ENCODE results near the gene HMCN1.

DNA sequence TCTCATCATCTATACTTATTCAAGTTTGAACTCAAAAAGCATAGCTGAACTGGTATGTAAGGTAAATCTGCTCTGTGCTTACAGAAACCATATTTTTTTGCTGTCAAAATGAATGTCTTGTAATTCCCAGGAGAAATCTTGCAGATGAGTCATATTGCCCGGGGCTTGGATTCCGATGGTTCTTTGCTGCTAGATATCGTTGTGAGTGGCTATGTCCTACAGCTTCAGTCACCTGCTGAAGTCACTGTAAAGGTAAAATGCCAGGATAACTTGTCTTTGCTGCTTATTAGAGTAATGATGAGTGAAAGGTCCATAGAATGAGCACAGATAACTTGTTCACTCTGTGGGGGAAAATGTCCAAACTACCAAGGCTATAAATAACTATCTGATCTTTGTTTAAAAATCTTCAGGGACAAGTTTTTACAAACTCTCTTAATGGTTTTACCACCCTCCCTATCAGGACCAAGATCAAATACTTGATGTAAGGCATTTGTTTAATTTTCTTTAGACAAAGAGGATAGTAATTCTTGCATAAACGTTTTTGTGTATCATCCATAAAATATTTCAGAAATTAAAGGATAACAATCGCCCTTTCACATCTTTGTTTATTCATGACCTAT, 418.5 kb downstream of the HMCN1 start:
- TF ChIP-seq, protein P1, sequence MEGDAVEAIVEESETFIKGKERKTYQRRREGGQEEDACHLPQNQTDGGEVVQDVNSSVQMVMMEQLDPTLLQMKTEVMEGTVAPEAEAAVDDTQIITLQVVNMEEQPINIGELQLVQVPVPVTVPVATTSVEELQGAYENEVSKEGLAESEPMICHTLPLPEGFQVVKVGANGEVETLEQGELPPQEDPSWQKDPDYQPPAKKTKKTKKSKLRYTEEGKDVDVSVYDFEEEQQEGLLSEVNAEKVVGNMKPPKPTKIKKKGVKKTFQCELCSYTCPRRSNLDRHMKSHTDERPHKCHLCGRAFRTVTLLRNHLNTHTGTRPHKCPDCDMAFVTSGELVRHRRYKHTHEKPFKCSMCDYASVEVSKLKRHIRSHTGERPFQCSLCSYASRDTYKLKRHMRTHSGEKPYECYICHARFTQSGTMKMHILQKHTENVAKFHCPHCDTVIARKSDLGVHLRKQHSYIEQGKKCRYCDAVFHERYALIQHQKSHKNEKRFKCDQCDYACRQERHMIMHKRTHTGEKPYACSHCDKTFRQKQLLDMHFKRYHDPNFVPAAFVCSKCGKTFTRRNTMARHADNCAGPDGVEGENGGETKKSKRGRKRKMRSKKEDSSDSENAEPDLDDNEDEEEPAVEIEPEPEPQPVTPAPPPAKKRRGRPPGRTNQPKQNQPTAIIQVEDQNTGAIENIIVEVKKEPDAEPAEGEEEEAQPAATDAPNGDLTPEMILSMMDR (IDR thresholded peaks at IDR 0.05; ENCODE audit: low read length) = no peak
- no peak for TF ChIP-seq EZH2 (optimal IDR thresholded peaks at IDR 0.05; ENCODE audit: low read depth, low read length)
